DOHH2 (cell line): ENCODE results near the gene PANX2.

Source experiments
- H3F3A ChIP-seq: fragments of 200-600 bp; sonication (generic), shearing (Covaris generic); 2 replicates; pipeline ENCODE4 v1.6.0; 2016; ENCODE audit warnings: antibody characterized with exemption, mild to moderate bottlenecking; ENCODE audit not compliant: control insufficient read depth, insufficient read depth
- H3K27ac ChIP-seq: fragments of 200-600 bp; sonication (generic); 2 replicates; pipeline ENCODE4 v1.5.1; 2014; ENCODE audit warnings: low read depth, mild to moderate bottlenecking, low read length, moderate library complexity
- H3K27me3 ChIP-seq: fragments of 200-600 bp; sonication (generic); 2 replicates; pipeline ENCODE4 v1.6.1; 2014; ENCODE audit warnings: mild to moderate bottlenecking, low read length, mixed read lengths; ENCODE audit not compliant: control insufficient read depth
- H3K36me3 ChIP-seq: fragments of 200-600 bp; sonication (generic); 2 replicates; pipeline ENCODE4 v1.6.1; 2014; ENCODE audit warnings: mild to moderate bottlenecking, low read length, moderate library complexity, mixed read lengths; ENCODE audit not compliant: control insufficient read depth
- H3K4me1 ChIP-seq: fragments of 200-600 bp; sonication (generic); 2 replicates; pipeline ENCODE4 v1.6.1; 2014; ENCODE audit warnings: mild to moderate bottlenecking, low read length, mixed read lengths; ENCODE audit not compliant: control insufficient read depth
- H3K4me2 ChIP-seq: fragments of 200-600 bp; sonication (generic); 2 replicates; pipeline ENCODE4 v1.6.0; 2014; ENCODE audit warnings: mild to moderate bottlenecking, low read length, moderate library complexity
- H3K4me3 ChIP-seq: fragments of 200-600 bp; sonication (generic); 2 replicates; pipeline ENCODE4 v1.5.1; 2014; ENCODE audit warnings: mild to moderate bottlenecking, low read length, mixed read lengths
- H3K79me2 ChIP-seq: fragments of 200-600 bp; sonication (generic); 2 replicates; pipeline ENCODE4 v1.6.1; 2014; ENCODE audit warnings: mild to moderate bottlenecking, low read length, mixed read lengths; ENCODE audit not compliant: control insufficient read depth
- H3K9me2 ChIP-seq: fragments of 200-600 bp; sonication (generic); replicated peaks from 2 replicates; pipeline ENCODE4 v1.6.1; 2014; ENCODE audit warnings: mild to moderate bottlenecking, low read length, mixed read lengths; ENCODE audit not compliant: control insufficient read depth
- H3K9me3 ChIP-seq: fragments of 200-600 bp; sonication (generic); 2 replicates; pipeline ENCODE4 v1.6.1; 2014; ENCODE audit warnings: antibody characterized with exemption, low read length, mixed read lengths; ENCODE audit not compliant: control insufficient read depth, insufficient read depth
- H4K20me1 ChIP-seq: fragments of 200-600 bp; sonication (generic); 2 replicates; pipeline ENCODE4 v1.6.0; 2014; ENCODE audit warnings: low read depth, mild to moderate bottlenecking, antibody characterized with exemption, low read length, moderate library complexity; ENCODE audit not compliant: control insufficient read depth, insufficient read depth
- CTCF ChIP-seq: fragments of 200-600 bp; sonication (generic); IDR thresholded peaks from one replicate; pipeline ENCODE4 v1.5.1; 2014; ENCODE audit warnings: antibody characterized with exemption, mild to moderate bottlenecking, low read depth, low read length; ENCODE audit not compliant: poor library complexity, severe bottlenecking
- EZH2phosphoT487 ChIP-seq: fragments of 200-600 bp; sonication (generic); IDR thresholded peaks from 2 replicates; pipeline ENCODE4 v1.6.1; 2017; ENCODE audit warnings: borderline replicate concordance, mild to moderate bottlenecking, antibody characterized with exemption, low read length, moderate library complexity, mixed read lengths

The PANX2 gene

GRCh38 chr22:50184902-50185374 is 14.4 kb downstream of the PANX2 start:
- Histone ChIP-seq H3K79me2 (peaks cover 37% of the 10 kb centered on the region), H3K27ac (peak overlapping the region; percentile 64)

GRCh38 chr22:50185375-50186087 is 15.0 kb downstream of the PANX2 start, which contains the start of gene TRABD:
Gene TRABD (plus strand): TSS chr22:50185913. CDS start chr22:50193061, 7,148 bp downstream.
- Histone ChIP-seq H3K27ac (peak within 1 kb of the TSS; percentile 100), H3K4me1 (peaks cover 50% of the 10 kb centered on the region)

More at GRCh38 chr22:50184902-50185374, 14.4 kb downstream of the PANX2 start:
- peak overlapping the region; percentile 97 for H3K4me2 ChIP-seq
- TF ChIP-seq CTCF (no peak), EZH2phosphoT487 (no peak)
- peak overlapping the region; percentile 97 for H3K4me3 ChIP-seq
- H3K27me3 ChIP-seq, result no peaks in the 10 kb centered on the region
- H3K9me2 ChIP-seq, result no peaks in the 10 kb centered on the region
- no peaks in the 10 kb centered on the region for H4K20me1 ChIP-seq
- peaks cover 32% of the 10 kb centered on the region for H3K36me3 ChIP-seq
- H3K9me3 ChIP-seq, result no peaks in the 10 kb centered on the region
- peaks cover 28% of the 10 kb centered on the region for H3F3A ChIP-seq
- H3K4me1 ChIP-seq, result peaks cover 48% of the 10 kb centered on the region

GRCh38 chr22:50186181-50186714 is 15.7 kb downstream of the PANX2 start:
- peak overlapping the region; percentile 100 for H3K27ac ChIP-seq
- peaks cover 37% of the 10 kb centered on the region for H3K36me3 ChIP-seq
- TF ChIP-seq EZH2phosphoT487, result no peak
- no peak for TF ChIP-seq CTCF
- peaks cover 36% of the 10 kb centered on the region for H3F3A ChIP-seq
- peak overlapping the region; percentile 87 for H3K4me3 ChIP-seq
- H3K27me3 ChIP-seq, result no peaks in the 10 kb centered on the region
- peaks cover 37% of the 10 kb centered on the region for H3K79me2 ChIP-seq
- peak overlapping the region; percentile 99 for H3K4me2 ChIP-seq
- peaks cover 57% of the 10 kb centered on the region for H3K4me1 ChIP-seq
- no peaks in the 10 kb centered on the region for H3K9me3 ChIP-seq
- H4K20me1 ChIP-seq, result no peaks in the 10 kb centered on the region
- H3K9me2 ChIP-seq, result no peaks in the 10 kb centered on the region

More at GRCh38 chr22:50185375-50186087, 15.0 kb downstream of the PANX2 start, which contains the start of gene TRABD:
- Histone ChIP-seq H3F3A (peaks cover 31% of the 10 kb centered on the region), H3K36me3 (peaks cover 32% of the 10 kb centered on the region), H3K79me2 (peaks cover 37% of the 10 kb centered on the region), H3K9me2 (no peaks in the 10 kb centered on the region), H3K27me3 (no peaks in the 10 kb centered on the region), H4K20me1 (no peaks in the 10 kb centered on the region), H3K4me2 (peak within 1 kb of the TSS; percentile 99), H3K9me3 (no peaks in the 10 kb centered on the region), H3K4me3 (peak within 1 kb of the TSS; percentile 97)
- TF ChIP-seq CTCF (no peak), EZH2phosphoT487 (no peak)
